AG04450 (cell line): Measurements from ENCODE around the gene GLOD5. TPM values are rescaled to one million over a fixed set of nuclear protein-coding genes. Genes with fewer than 3 reads are reported as not detected.

Experiments
- CTCF ChIA-PET: fragments of 300-600, 350-600 bp; formaldehyde crosslinking; extraction: SDS; loops from one replicate; lab custom pipeline; 2022; ENCODE audit warnings: antibody characterized with exemption, inconsistent platforms; lab: Charles Lee
- POLR2A ChIA-PET: fragments of 350-600 bp; formaldehyde crosslinking; extraction: SDS; loops from one replicate; lab custom pipeline; 2021; ENCODE audit warnings: antibody characterized with exemption, inconsistent platforms; lab: Yijun Ruan, JAX
- DNase-seq: peaks from one replicate; pipeline ENCODE4 v3.0.0-alpha.2; 2011; ENCODE audit warnings: low read depth, low spot score
- H3K27ac ChIP-seq: one replicate; pipeline ENCODE4 v1.5.1; 2012; ENCODE audit warnings: low read depth, low read length, control low read depth
- H3K27me3 ChIP-seq: one replicate; pipeline ENCODE4 v1.6.0; 2012; ENCODE audit warnings: low read length; ENCODE audit not compliant: control insufficient read depth, insufficient read depth
- H3K4me3 ChIP-seq: 2 replicates; pipeline ENCODE4 v1.5.1; 2011; ENCODE audit warnings: mild to moderate bottlenecking, low read depth, low read length, control low read depth
- H3K9me3 ChIP-seq: 2 replicates; pipeline ENCODE4 v1.5.1; 2012; ENCODE audit warnings: low read length; ENCODE audit not compliant: control insufficient read depth, insufficient read depth
- CTCF ChIP-seq: IDR thresholded peaks from 2 replicates; pipeline ENCODE4 v1.5.1; 2011; ENCODE audit warnings: low read depth, low read length, control low read depth, inconsistent platforms
- polyA plus RNA-seq: library from polyadenylated mRNA; depleted of rRNA; stranded (reverse); fragments of >200 nt; gene quantifications from 2 replicates; pipeline ENCODE4 v1.2.3, GENCODE V29; 2011

The GLOD5 gene
- polyA plus RNA-seq, 1 experiment: not detected

DNA sequence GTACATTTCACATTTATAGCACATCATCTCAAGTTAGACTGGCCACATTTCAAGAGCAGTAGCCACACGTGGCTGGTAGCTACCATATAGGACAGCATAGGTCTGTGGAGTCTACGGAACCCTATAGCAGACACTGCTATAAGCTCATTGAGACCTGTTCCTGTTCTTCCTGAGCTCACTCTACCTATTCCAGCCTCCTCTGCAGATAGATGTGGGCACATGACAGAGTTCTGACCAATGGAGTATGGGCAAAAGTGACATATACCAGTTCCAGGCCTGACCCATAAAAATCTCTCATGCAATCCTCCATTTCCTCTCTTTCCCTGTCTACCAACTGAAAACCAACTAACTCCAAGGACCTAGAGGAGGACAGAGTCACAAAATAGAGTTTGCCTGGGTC lies 36.8 kb downstream of the GLOD5 start:
- no peaks in the 10 kb centered on the region for H3K27me3 ChIP-seq
- DNase-seq: no peak
- CTCF ChIA-PET: no interaction called here
- H3K4me3 ChIP-seq: no peak overlapping the region
- no peaks in the 10 kb centered on the region for H3K9me3 ChIP-seq
- no peak for TF ChIP-seq CTCF
- H3K27ac ChIP-seq: no peak overlapping the region
- POLR2A ChIA-PET: interaction anchor here (0.7 kb wide), 2 partner anchors 430 to 455 kb away, joined by 5 to 9 read pairs; no protein-coding TSS in a partner anchor

- no peak for TF ChIP-seq CTCF
- DNase-seq: no peak
- Histone ChIP-seq H3K27ac (peak overlapping the region; percentile 90), H3K4me3 (peak overlapping the region; percentile 72), H3K9me3 (no peaks in the 10 kb centered on the region), H3K27me3 (no peaks in the 10 kb centered on the region)
- CTCF ChIA-PET: no interaction called here
- POLR2A ChIA-PET: interaction anchor here (0.5 kb wide), 1 partner anchor 202 kb away, joined by 3 read pairs; the partner anchor contains the start of gene GRIPAP1
These were observed 39.2 kb downstream of the GLOD5 start for GRCh38 chrX:48800574-48801279.

DNA sequence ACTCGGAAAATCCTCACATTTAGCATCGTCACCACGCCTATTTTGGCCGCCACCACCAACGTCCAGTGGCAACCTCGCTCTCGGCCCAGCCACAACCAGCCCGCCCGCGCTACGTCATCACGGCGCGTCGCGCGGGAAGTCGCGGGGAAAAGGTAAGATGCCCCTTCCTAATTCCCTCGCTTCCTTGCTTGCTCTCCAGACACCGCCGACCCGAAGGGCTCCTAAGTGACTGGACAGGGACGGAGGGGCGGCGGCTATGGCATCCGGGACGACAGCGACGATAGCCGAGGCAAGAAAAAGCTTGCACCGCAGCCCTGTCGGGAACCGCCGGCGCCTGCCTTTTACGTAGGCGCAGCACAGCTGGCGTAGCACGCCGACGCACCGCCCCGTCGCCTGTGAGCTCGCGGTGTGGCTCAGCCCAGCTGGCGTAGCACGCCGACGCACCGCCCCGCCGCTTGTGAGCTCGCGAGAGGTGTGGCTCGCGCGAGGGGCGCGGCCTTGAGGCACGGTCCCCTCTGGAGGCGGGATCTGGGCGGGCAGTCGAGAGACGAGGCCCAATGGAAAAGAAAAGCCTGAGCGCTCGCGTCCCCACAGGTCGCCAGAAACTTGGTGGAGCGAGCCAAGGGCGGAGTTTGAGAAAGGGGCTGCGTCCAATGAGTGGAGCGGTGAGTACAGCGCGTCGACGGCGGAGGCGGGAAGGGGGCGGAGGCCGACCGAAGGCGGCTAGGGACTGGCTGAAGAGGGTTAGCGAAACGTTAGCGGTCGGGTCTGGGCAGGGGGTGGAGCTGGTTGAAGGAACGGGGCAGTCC lies 39.9 kb downstream of the GLOD5 start, which contains the start of gene HDAC6:
TSS of gene HDAC6 (plus strand) at position 788 of the 809 bp plus-strand sequence. CDS start 626 bp downstream, outside the sequence.
- ChIA-PET POLR2A (interaction anchor here (0.5 to 1.1 kb wide), 6 partner anchors 61 to 1078 kb away, joined by 3 to 6 read pairs (median 4); partner anchors contain the start of genes GRIPAP1, PQBP1, TIMM17B and USP27X), CTCF (no interaction called here)
- no peak for TF ChIP-seq CTCF
- DNase-seq: peak; percentile 97
- Histone ChIP-seq H3K4me3 (peak within 1 kb of the TSS; percentile 73), H3K9me3 (no peaks in the 10 kb centered on the region), H3K27ac (peak within 1 kb of the TSS; percentile 92), H3K27me3 (no peaks in the 10 kb centered on the region)

GRCh38 chrX:48802089-48802904 lies 40.8 kb downstream of the GLOD5 start:
- no peak for TF ChIP-seq CTCF
- Histone ChIP-seq H3K27ac (peak overlapping the region; percentile 92), H3K27me3 (no peaks in the 10 kb centered on the region), H3K9me3 (no peaks in the 10 kb centered on the region), H3K4me3 (peak overlapping the region; percentile 73)
- DNase-seq: peak; percentile 23
- ChIA-PET CTCF (no interaction called here), POLR2A (interaction anchor here (0.6 to 1.1 kb wide), 5 partner anchors 62 to 1077 kb away, joined by 3 to 6 read pairs (median 5); partner anchors contain the start of genes PQBP1, TIMM17B and USP27X)
